ENCODE data around the gene CTXND1.

DNA sequence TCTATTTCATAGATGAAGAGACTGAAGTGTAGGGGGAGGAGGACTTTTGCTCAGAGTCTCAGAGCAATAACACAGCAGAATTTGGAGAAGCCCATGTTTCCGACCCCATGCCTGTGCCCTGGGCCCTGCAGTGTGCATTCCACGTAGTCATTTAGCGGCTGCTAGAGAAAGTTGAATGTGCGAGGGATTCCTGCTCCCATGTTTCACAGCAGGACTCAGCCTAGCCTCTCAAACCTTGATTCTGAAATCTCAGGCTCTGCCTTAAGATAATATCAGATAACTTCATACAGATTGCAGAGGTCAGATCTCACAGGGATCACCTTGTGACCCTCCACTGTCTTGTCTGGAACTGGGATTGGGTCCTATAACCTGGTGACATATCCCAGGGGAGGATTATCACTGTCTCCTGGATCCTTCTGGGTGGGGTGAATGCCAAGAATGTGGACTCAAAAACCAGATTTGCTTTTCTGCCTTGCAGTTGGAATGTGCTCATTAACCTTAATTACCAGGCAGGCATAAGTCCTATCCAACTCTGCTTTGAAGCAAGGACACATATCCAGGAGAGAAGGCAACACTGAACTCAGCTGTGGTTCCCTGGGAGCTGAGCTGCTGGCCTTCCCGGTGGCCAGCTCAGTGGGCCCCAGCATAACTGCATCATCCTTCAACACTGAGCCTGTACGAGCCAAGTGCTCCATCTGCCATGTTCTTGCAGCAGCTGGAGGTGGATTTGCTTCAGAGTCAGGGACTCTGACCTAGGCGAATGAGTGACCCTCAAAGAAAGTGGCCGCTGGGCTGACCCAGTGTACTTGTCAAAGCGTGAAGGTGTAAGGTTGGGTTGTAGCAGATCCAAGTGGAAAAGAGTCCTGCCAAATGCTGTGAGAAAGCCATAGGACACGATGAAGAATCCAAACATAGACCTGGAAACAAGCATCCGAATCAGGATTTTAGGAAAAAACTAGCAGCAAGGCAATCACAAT, 43.0 kb downstream of the CTXND1 start:
- TF ChIP-seq EP300 (IDR thresholded peaks at IDR 0.05; ENCODE audit: low read depth) = no peak
- TF ChIP-seq, protein P1, sequence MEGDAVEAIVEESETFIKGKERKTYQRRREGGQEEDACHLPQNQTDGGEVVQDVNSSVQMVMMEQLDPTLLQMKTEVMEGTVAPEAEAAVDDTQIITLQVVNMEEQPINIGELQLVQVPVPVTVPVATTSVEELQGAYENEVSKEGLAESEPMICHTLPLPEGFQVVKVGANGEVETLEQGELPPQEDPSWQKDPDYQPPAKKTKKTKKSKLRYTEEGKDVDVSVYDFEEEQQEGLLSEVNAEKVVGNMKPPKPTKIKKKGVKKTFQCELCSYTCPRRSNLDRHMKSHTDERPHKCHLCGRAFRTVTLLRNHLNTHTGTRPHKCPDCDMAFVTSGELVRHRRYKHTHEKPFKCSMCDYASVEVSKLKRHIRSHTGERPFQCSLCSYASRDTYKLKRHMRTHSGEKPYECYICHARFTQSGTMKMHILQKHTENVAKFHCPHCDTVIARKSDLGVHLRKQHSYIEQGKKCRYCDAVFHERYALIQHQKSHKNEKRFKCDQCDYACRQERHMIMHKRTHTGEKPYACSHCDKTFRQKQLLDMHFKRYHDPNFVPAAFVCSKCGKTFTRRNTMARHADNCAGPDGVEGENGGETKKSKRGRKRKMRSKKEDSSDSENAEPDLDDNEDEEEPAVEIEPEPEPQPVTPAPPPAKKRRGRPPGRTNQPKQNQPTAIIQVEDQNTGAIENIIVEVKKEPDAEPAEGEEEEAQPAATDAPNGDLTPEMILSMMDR (IDR thresholded peaks at IDR 0.05) = no peak
